Effector memory CD8-positive, alpha-beta T cell (primary cell): ENCODE measurements around the gene ANKRD35.
"Not testable (repeated sequence)": the region's sequence is repeated elsewhere in the genome, so short reads cannot be mapped to it uniquely, and the experiment has no call there.

Experiments used
- ATAC-seq: fragments of 150-1000 bp; cut with Tn5 transposase; replicated peaks from 2 replicates; pipeline ENCODE4 v1.10.0; 2021; ENCODE audit warnings: mild to moderate bottlenecking, moderate library complexity
- DNase-seq, 3 experiments: peaks; one replicate each; pipeline ENCODE4 v3.0.0; 2021
- H3K27ac Mint-ChIP-seq, 2 donors: one replicate each; pipeline ENCODE4 v1.8.0; 2022; ENCODE audit warnings: mild to moderate bottlenecking in 2 of 2, mixed read lengths in 2 of 2, moderate library complexity in 2 of 2
- H3K27me3 Mint-ChIP-seq, 2 donors: one replicate each; pipeline ENCODE4 v1.8.0; 2022; ENCODE audit warnings: mixed read lengths in 2 of 2
- H3K36me3 Mint-ChIP-seq: one replicate; pipeline ENCODE4 v1.8.0; 2022; ENCODE audit warnings: mild to moderate bottlenecking, moderate library complexity, mixed read lengths; ENCODE audit not compliant: insufficient read depth
- H3K4me1 Mint-ChIP-seq, 2 donors: one replicate each; pipeline ENCODE4 v1.8.0; 2022; ENCODE audit warnings: low read depth in 2 of 2, mixed read lengths in 2 of 2
- H3K4me3 Mint-ChIP-seq, 2 donors: one replicate each; pipeline ENCODE4 v1.8.0; 2022; ENCODE audit warnings: mild to moderate bottlenecking in 2 of 2, mixed read lengths in 2 of 2, moderate library complexity in 2 of 2
- H3K9me3 Mint-ChIP-seq, 2 donors: one replicate each; pipeline ENCODE4 v1.8.0; 2022; ENCODE audit warnings: mixed read lengths in 2 of 2
- total RNA-seq, 9 experiments: gene quantifications; one replicate each; lab custom pipeline; 2026; lab: John Stamatoyannopoulos, UW

The ANKRD35 gene
- 0 to 0.63 (median 0.29) reads per million in 9 experiments for total RNA-seq

GRCh38 chr1:145885738-145886287, at the start of gene ANKRD35:
Gene ANKRD35, minus strand, starts transcription at chr1:145885866. Its CDS starts 108 bp downstream, at chr1:145885758.
- Mint-ChIP-seq H3K27me3 (peaks cover 13 to 36% of the 10 kb centered on the region in 2 donors), H3K27ac (no peak within 1 kb of the TSS), H3K4me1 (peaks cover 11 to 16% of the 10 kb centered on the region in 2 donors), H3K9me3 (no peaks in the 10 kb centered on the region), H3K4me3 (peak within 1 kb of the TSS; percentile 69 to 74), H3K36me3 (no peaks in the 10 kb centered on the region)
- peak; percentile 87 to 89 (median 89) for DNase-seq
- ATAC-seq, result peak; percentile 98

- Mint-ChIP-seq H3K4me1 (peaks cover 25 to 33% of the 10 kb centered on the region in 2 donors), H3K4me3 (peak overlapping the region; percentile 50 to 74), H3K36me3 (peaks cover 34% of the 10 kb centered on the region), H3K27ac (peak overlapping the region; percentile 91)
- not testable (repeated sequence) for H3K9me3 Mint-ChIP-seq, H3K27me3 Mint-ChIP-seq
- peak; percentile 11 to 37 (median 12) for DNase-seq
- peak; percentile 55 for ATAC-seq
Observed at GRCh38 chr1:145932522-145933009, 46.9 kb upstream of the ANKRD35 start.

- Mint-ChIP-seq H3K4me3 (no peak overlapping the region), H3K27me3 (no peaks in the 10 kb centered on the region), H3K36me3 (peaks cover 27% of the 10 kb centered on the region), H3K9me3 (no peaks in the 10 kb centered on the region), H3K27ac (peak overlapping the region in 1 of 2 donors; percentile 72), H3K4me1 (peaks cover 24 to 27% of the 10 kb centered on the region in 2 donors)
- DNase-seq (no peak), ATAC-seq (no peak)
Observed at GRCh38 chr1:145927916-145928643, 42.4 kb upstream of the ANKRD35 start.

GRCh38 chr1:145927063-145927886, 41.6 kb upstream of the ANKRD35 start, which contains the start of gene RBM8A:
Gene RBM8A, minus strand, starts transcription at chr1:145927484. Its CDS starts 58 bp downstream, at chr1:145927426.
- ATAC-seq (peak; percentile 96), DNase-seq (peak; percentile 92 to 94 (median 93))
- Mint-ChIP-seq H3K9me3 (no peaks in the 10 kb centered on the region), H3K27ac (no peak within 1 kb of the TSS), H3K36me3 (peaks cover 27% of the 10 kb centered on the region), H3K4me3 (no peak within 1 kb of the TSS), H3K27me3 (no peaks in the 10 kb centered on the region), H3K4me1 (peaks cover 16 to 19% of the 10 kb centered on the region in 2 donors)

GRCh38 chr1:145926686-145927062, 41.0 kb upstream of the ANKRD35 start:
- Mint-ChIP-seq H3K4me1 (peaks cover 11 to 16% of the 10 kb centered on the region in 2 donors), H3K4me3 (no peak overlapping the region), H3K9me3 (no peaks in the 10 kb centered on the region), H3K36me3 (peaks cover 27% of the 10 kb centered on the region), H3K27ac (no peak overlapping the region), H3K27me3 (no peaks in the 10 kb centered on the region)
- DNase-seq (peak in 1 of 3 experiments; percentile 7), ATAC-seq (peak; percentile 1)

GRCh38 chr1:145922266-145922665, 36.6 kb upstream of the ANKRD35 start:
- peaks cover 13 to 29% of the 10 kb centered on the region in 2 donors for H3K4me1 Mint-ChIP-seq

GRCh38 chr1:145920297-145920696, 34.6 kb upstream of the ANKRD35 start:
- peak overlapping the region in 1 of 2 donors; percentile 58 for H3K27ac Mint-ChIP-seq
- H3K36me3 Mint-ChIP-seq, result peaks cover 43% of the 10 kb centered on the region
- H3K4me1 Mint-ChIP-seq, result peaks cover 26% of the 10 kb centered on the region in 2 donors
- H3K4me3 Mint-ChIP-seq, result peak overlapping the region; percentile 88 to 96
- H3K9me3 Mint-ChIP-seq, H3K27me3 Mint-ChIP-seq, DNase-seq, ATAC-seq: not testable (repeated sequence)

More at GRCh38 chr1:145922266-145922665, 36.6 kb upstream of the ANKRD35 start:
- no peak overlapping the region for H3K27ac Mint-ChIP-seq
- peaks cover 36% of the 10 kb centered on the region for H3K36me3 Mint-ChIP-seq
- no peaks in the 10 kb centered on the region for H3K9me3 Mint-ChIP-seq
- ATAC-seq (no peak), DNase-seq (no peak)
- H3K27me3 Mint-ChIP-seq, result no peaks in the 10 kb centered on the region
- H3K4me3 Mint-ChIP-seq, result no peak overlapping the region

- H3K4me3 Mint-ChIP-seq, result peak overlapping the region; percentile 88 to 96
- DNase-seq (no peak), ATAC-seq (peak; percentile 5)
- H3K27ac Mint-ChIP-seq, result peak overlapping the region; percentile 89 to 94
- peaks cover 26% of the 10 kb centered on the region in 2 donors for H3K4me1 Mint-ChIP-seq
- H3K9me3 Mint-ChIP-seq, result no peaks in the 10 kb centered on the region
- no peaks in the 10 kb centered on the region for H3K27me3 Mint-ChIP-seq
- H3K36me3 Mint-ChIP-seq, result peaks cover 48% of the 10 kb centered on the region
Observed at GRCh38 chr1:145918992-145919939, 33.6 kb upstream of the ANKRD35 start.

- Mint-ChIP-seq H3K36me3 (peaks cover 46% of the 10 kb centered on the region), H3K9me3 (no peaks in the 10 kb centered on the region), H3K27me3 (no peaks in the 10 kb centered on the region), H3K4me3 (peak within 1 kb of the TSS; percentile 88 to 96), H3K4me1 (peaks cover 26 to 33% of the 10 kb centered on the region in 2 donors), H3K27ac (peak within 1 kb of the TSS; percentile 89 to 94)
- DNase-seq (peak; percentile 89 to 90 (median 89)), ATAC-seq (peak; percentile 88)
Observed at GRCh38 chr1:145918144-145918991, 32.7 kb upstream of the ANKRD35 start, which contains the start of gene PEX11B. Gene PEX11B, minus strand, starts transcription at chr1:145918717. Its CDS starts 29 bp downstream, at chr1:145918688.

- DNase-seq (no peak), ATAC-seq (no peak)
- Mint-ChIP-seq H3K9me3 (no peaks in the 10 kb centered on the region), H3K4me1 (peaks cover 26 to 33% of the 10 kb centered on the region in 2 donors), H3K4me3 (peak overlapping the region; percentile 88 to 96), H3K27me3 (no peaks in the 10 kb centered on the region), H3K36me3 (peaks cover 48% of the 10 kb centered on the region), H3K27ac (peak overlapping the region; percentile 89 to 94)
Observed at GRCh38 chr1:145917595-145917994, 31.9 kb upstream of the ANKRD35 start.

- Mint-ChIP-seq H3K4me1 (peaks cover 26 to 33% of the 10 kb centered on the region in 2 donors), H3K27ac (peak overlapping the region in 1 of 2 donors; percentile 89), H3K9me3 (no peaks in the 10 kb centered on the region), H3K27me3 (no peaks in the 10 kb centered on the region), H3K4me3 (peak overlapping the region; percentile 72 to 96), H3K36me3 (peaks cover 53% of the 10 kb centered on the region)
- DNase-seq, result no peak
- ATAC-seq, result no peak
Observed at GRCh38 chr1:145916745-145917144, 31.1 kb upstream of the ANKRD35 start.
